DMS79 (cell line): ENCODE results near the gene C1GALT1.
"Not testable (repeated sequence)": the region's sequence is repeated elsewhere in the genome, so short reads cannot be mapped to it uniquely, and the experiment has no call there.

Experiments
- DNase-seq: peaks from one replicate; lab custom pipeline; 2025; lab: John Stamatoyannopoulos, UW

C1GALT1 gene

GRCh38 chr7:7182156-7183060 lies at the start of gene C1GALT1:
Gene C1GALT1, plus strand, starts transcription at chr7:7182544. Its CDS starts 51,776 bp downstream, at chr7:7234320.
- peak; percentile 93 for DNase-seq

- no peak for DNase-seq
These were observed 48.3 kb upstream of the C1GALT1 start for GRCh38 chr7:7134046-7134445.

- DNase-seq: no peak
These were observed 47.3 kb upstream of the C1GALT1 start for GRCh38 chr7:7135074-7135473.

- DNase-seq: not testable (repeated sequence)
These were observed 46.4 kb upstream of the C1GALT1 start for GRCh38 chr7:7135924-7136323.

- DNase-seq: peak; percentile 23
These were observed 45.6 kb upstream of the C1GALT1 start for GRCh38 chr7:7136466-7137381.

GRCh38 chr7:7138897-7139296 lies 43.4 kb upstream of the C1GALT1 start:
- no peak for DNase-seq

- DNase-seq: not testable (repeated sequence)
These were observed 38.9 kb upstream of the C1GALT1 start for GRCh38 chr7:7143404-7143803.

- not testable (repeated sequence) for DNase-seq
These were observed 37.2 kb upstream of the C1GALT1 start for GRCh38 chr7:7145151-7145550.

GRCh38 chr7:7146837-7147236 lies 35.5 kb upstream of the C1GALT1 start:
- DNase-seq: no peak

GRCh38 chr7:7148798-7149481 lies 33.4 kb upstream of the C1GALT1 start:
- DNase-seq: no peak

- no peak for DNase-seq
These were observed 31.1 kb upstream of the C1GALT1 start for GRCh38 chr7:7151285-7151684.

- no peak for DNase-seq
These were observed 30.5 kb upstream of the C1GALT1 start for GRCh38 chr7:7151865-7152264.

GRCh38 chr7:7152315-7152714 lies 30.0 kb upstream of the C1GALT1 start:
- DNase-seq: no peak

GRCh38 chr7:7154355-7154754 lies 28.0 kb upstream of the C1GALT1 start:
- not testable (repeated sequence) for DNase-seq

GRCh38 chr7:7156663-7157062 lies 25.7 kb upstream of the C1GALT1 start:
- DNase-seq: no peak

GRCh38 chr7:7157177-7157886 lies 25.0 kb upstream of the C1GALT1 start:
- DNase-seq: no peak

- DNase-seq: no peak
These were observed 24.5 kb upstream of the C1GALT1 start for GRCh38 chr7:7157887-7158271.

- DNase-seq: no peak
These were observed 23.2 kb upstream of the C1GALT1 start for GRCh38 chr7:7159063-7159658.

GRCh38 chr7:7164591-7164990 lies 17.8 kb upstream of the C1GALT1 start:
- no peak for DNase-seq

- no peak for DNase-seq
These were observed 17.0 kb upstream of the C1GALT1 start for GRCh38 chr7:7165372-7165771.

- DNase-seq: no peak
These were observed 16.0 kb upstream of the C1GALT1 start for GRCh38 chr7:7166318-7166717.
